Endothelial cell of hepatic sinusoid (primary cell): ENCODE measurements around the gene CAV3.

ENCODE experiments used
- in situ Hi-C: cut with HindIII; loops from 2 replicates; pipeline ENCODE4 v1.10.0; 2017; ENCODE audit warnings: low sequenced_read_pairs

Gene CAV3

GRCh38 chr3:8734137-8734878 is 706 bp downstream of the CAV3 start:
- in situ Hi-C loops: loop anchor here (25.0 kb wide), 1 partner anchor 97 kb away; the partner anchor contains the start of gene SSUH2

- in situ Hi-C loops: loop anchor here (25.0 kb wide), 1 partner anchor 98 kb away; the partner anchor contains the start of gene SSUH2
Observed at GRCh38 chr3:8734908-8735307, 1.3 kb downstream of the CAV3 start.

- in situ Hi-C loops: loop anchor here (25.0 kb wide), 1 partner anchor 99 kb away; the partner anchor contains the start of gene SSUH2
Observed at GRCh38 chr3:8736436-8736835, 2.8 kb downstream of the CAV3 start.

GRCh38 chr3:8737301-8737700 is 3.7 kb downstream of the CAV3 start:
- in situ Hi-C loops: loop anchor here (25.0 kb wide), 1 partner anchor 100 kb away; the partner anchor contains the start of gene SSUH2

- in situ Hi-C loops: loop anchor here (25.0 kb wide), 1 partner anchor 101 kb away; the partner anchor contains the start of gene SSUH2
Observed at GRCh38 chr3:8737823-8738222, 4.2 kb downstream of the CAV3 start.

- in situ Hi-C loops: loop anchor here (25.0 kb wide), 1 partner anchor 101 kb away; the partner anchor contains the start of gene SSUH2
Observed at GRCh38 chr3:8738639-8739038, 5.0 kb downstream of the CAV3 start.

GRCh38 chr3:8739757-8740504 is 6.3 kb downstream of the CAV3 start:
- in situ Hi-C loops: loop anchor here (25.0 kb wide), 1 partner anchor 103 kb away; the partner anchor contains the start of gene SSUH2

GRCh38 chr3:8741581-8742261 is 8.1 kb downstream of the CAV3 start:
- in situ Hi-C loops: loop anchor here (25.0 kb wide), 1 partner anchor 104 kb away; the partner anchor contains the start of gene SSUH2

GRCh38 chr3:8743021-8743601 is 9.5 kb downstream of the CAV3 start:
- in situ Hi-C loops: loop anchor here (25.0 kb wide), 1 partner anchor 106 kb away; the partner anchor contains the start of gene SSUH2

GRCh38 chr3:8743911-8744310 is 10.3 kb downstream of the CAV3 start:
- in situ Hi-C loops: loop anchor here (25.0 kb wide), 1 partner anchor 107 kb away; the partner anchor contains the start of gene SSUH2

- in situ Hi-C loops: loop anchor here (25.0 kb wide), 1 partner anchor 108 kb away; the partner anchor contains the start of gene SSUH2
Observed at GRCh38 chr3:8745619-8746370, 12.2 kb downstream of the CAV3 start.

- in situ Hi-C loops: loop anchor here (25.0 kb wide), 1 partner anchor 110 kb away; the partner anchor contains the start of gene SSUH2
Observed at GRCh38 chr3:8746780-8747345, 13.3 kb downstream of the CAV3 start.

- in situ Hi-C loops: loop anchor here (25.0 kb wide), 1 partner anchor 112 kb away; the partner anchor contains the start of gene SSUH2
Observed at GRCh38 chr3:8749316-8749715, 15.7 kb downstream of the CAV3 start.

GRCh38 chr3:8752832-8753231 is 19.2 kb downstream of the CAV3 start:
- in situ Hi-C loops: no loop called here

GRCh38 chr3:8755097-8755496 is 21.5 kb downstream of the CAV3 start:
- in situ Hi-C loops: no loop called here

- in situ Hi-C loops: no loop called here
Observed at GRCh38 chr3:8755564-8756237, 22.1 kb downstream of the CAV3 start.

GRCh38 chr3:8756671-8757070 is 23.1 kb downstream of the CAV3 start:
- in situ Hi-C loops: no loop called here
